HepG2 (cell line): ENCODE data around the gene LRRC73. TPM values are rescaled to one million over a fixed set of nuclear protein-coding genes. Genes with fewer than 3 reads are reported as not detected.

Experiments
- HIVEP1 ChIP-seq: sonication (generic); formaldehyde crosslinking; IDR thresholded peaks from 2 replicates; pipeline ENCODE4 v1.4.0; 2020; ENCODE audit warnings: mild to moderate bottlenecking, missing genetic modification reagents
- NPAS2 ChIP-seq: sonication (generic); formaldehyde crosslinking; IDR thresholded peaks from 2 replicates; pipeline ENCODE4 v1.8.0; 2022; ENCODE audit warnings: mild to moderate bottlenecking, missing genetic modification reagents, borderline replicate concordance
- SIN3A ChIP-seq: IDR thresholded peaks from 2 replicates; pipeline ENCODE4 v1.6.1; 2011; ENCODE audit warnings: low read depth, mild to moderate bottlenecking, control low read depth, low read length, borderline replicate concordance
- STAG1 ChIP-seq: sonication (generic); formaldehyde crosslinking; IDR thresholded peaks from 2 replicates; pipeline ENCODE4 v1.4.0; 2020; ENCODE audit warnings: missing genetic modification reagents
- ZBED4 ChIP-seq: sonication (generic); formaldehyde crosslinking; IDR thresholded peaks from 2 replicates; pipeline ENCODE4 v1.4.0; 2020; ENCODE audit warnings: missing genetic modification reagents, borderline replicate concordance
- ZBTB4 ChIP-seq: sonication (generic); formaldehyde crosslinking; IDR thresholded peaks from 2 replicates; pipeline ENCODE4 v1.4.0; 2020; ENCODE audit warnings: missing genetic modification reagents, mild to moderate bottlenecking, borderline replicate concordance
- ZC3H4 ChIP-seq: sonication (generic); formaldehyde crosslinking; IDR thresholded peaks from 2 replicates; pipeline ENCODE4 v1.4.0; 2020; ENCODE audit warnings: missing genetic modification reagents, borderline replicate concordance
- ZNF143 ChIP-seq: sonication (generic); formaldehyde crosslinking; IDR thresholded peaks from 2 replicates; pipeline ENCODE4 v1.4.0; 2020; ENCODE audit warnings: missing genetic modification reagents
- ZNF382 ChIP-seq: sonication (generic); formaldehyde crosslinking; IDR thresholded peaks from 2 replicates; pipeline ENCODE4 v1.5.0; 2020; ENCODE audit warnings: missing genetic modification reagents, mild to moderate bottlenecking, borderline replicate concordance
- ZNF451 ChIP-seq: sonication (generic); formaldehyde crosslinking; IDR thresholded peaks from 2 replicates; pipeline ENCODE4 v1.5.0; 2020; ENCODE audit warnings: mild to moderate bottlenecking, missing genetic modification reagents
- ZNF503 ChIP-seq: sonication (generic); formaldehyde crosslinking; IDR thresholded peaks from 2 replicates; pipeline ENCODE4 v1.4.0; 2020; ENCODE audit warnings: missing genetic modification reagents
- ZNF564 ChIP-seq: sonication (generic); formaldehyde crosslinking; IDR thresholded peaks from 2 replicates; pipeline ENCODE4 v1.8.1; 2023; ENCODE audit warnings: mild to moderate bottlenecking, missing genetic modification reagents
- ZNF589 ChIP-seq: sonication (generic); formaldehyde crosslinking; conservative IDR thresholded peaks from 2 replicates; pipeline ENCODE4 v1.8.0; 2022; ENCODE audit warnings: mild to moderate bottlenecking, moderate library complexity, missing genetic modification reagents
- ZNF749 ChIP-seq: sonication (generic); formaldehyde crosslinking; IDR thresholded peaks from 2 replicates; pipeline ENCODE4 v1.8.0; 2022; ENCODE audit warnings: mild to moderate bottlenecking, missing genetic modification reagents, moderate library complexity, borderline replicate concordance
- polyA plus RNA-seq, 8 experiments: library from polyadenylated mRNA; depleted of rRNA in 3 of 8; stranded (reverse) in 7 of 8; unstranded in 1 of 8; fragments of >200 nt; fragmentation: Illumina TruSeq in 4 of 8; extraction: Trizol in 4 of 8; gene quantifications; 2 replicates each; pipeline versions ENCODE4 v1.2.1 to v1.2.3, GENCODE V29; 2011 to 2016; ENCODE audit warnings: low read depth in 4 of 8, missing spikeins in 1 of 8, mixed read lengths in 1 of 8; ENCODE audit not compliant: insufficient read depth in 1 of 8
- total RNA-seq, 5 experiments: library from RNA; depleted of rRNA; stranded (reverse); fragments of >200 nt; fragmentation: Illumina TruSeq; extraction: Trizol; gene quantifications; 2 replicates each; pipeline ENCODE4 v1.2.3, GENCODE V29; 2016; ENCODE audit warnings: low read depth in 1 of 5
- TF ChIP-seq, protein P1 (sequence below): conservative IDR thresholded peaks from 2 replicates; pipeline ENCODE4 v1.6.1; 2018; ENCODE audit warnings: missing genetic modification reagents
- TF ChIP-seq, protein P2 (sequence below): sonication (generic); formaldehyde crosslinking; IDR thresholded peaks from 2 replicates; pipeline ENCODE4 v1.4.0; 2020; ENCODE audit warnings: low read depth, mild to moderate bottlenecking, missing genetic modification reagents

LRRC73 gene
- total and polyA plus RNA-seq, 2 of the 13 experiments (the other 11 are each of a cell fraction or from before 2014, with no cell fraction given), result 0.11 to 0.12 TPM

DNA sequence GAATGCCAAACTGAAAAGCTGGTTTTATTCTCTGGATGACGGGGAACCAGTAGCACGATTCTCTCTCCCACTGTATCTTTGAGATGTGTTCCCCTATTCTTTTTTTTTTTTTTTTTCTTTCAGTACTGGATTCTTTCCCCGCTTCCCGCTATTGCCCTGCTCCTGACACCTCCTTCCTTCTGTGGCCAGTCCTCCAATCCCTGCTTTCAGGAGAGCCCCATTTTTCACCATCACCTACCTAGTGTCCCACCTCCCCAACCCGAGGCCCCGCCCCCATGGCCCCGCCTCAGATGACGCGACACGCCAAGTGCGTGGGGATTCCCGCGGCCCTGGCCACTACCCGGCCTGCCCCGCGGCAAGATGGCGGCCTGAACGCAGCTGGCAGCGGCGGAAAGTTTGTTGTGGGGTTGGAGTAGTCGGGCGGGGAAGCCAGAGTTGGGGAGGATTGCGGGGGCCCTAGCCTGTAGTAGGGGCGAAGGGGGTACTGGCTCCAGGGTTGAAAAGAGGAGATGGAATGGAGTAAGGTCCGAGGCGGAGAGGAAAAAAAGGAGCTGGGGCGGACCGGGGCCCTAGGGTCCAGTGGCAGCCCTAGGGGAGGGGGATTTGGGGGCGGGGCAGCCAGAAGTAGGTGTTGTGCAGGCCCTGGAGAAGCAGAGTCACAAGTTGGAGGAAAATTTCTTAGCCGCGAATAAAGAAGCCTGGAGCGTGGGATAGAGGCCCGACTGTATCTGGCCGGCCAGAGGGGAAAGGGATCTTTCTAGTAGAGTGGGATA is 32.7 kb downstream of the LRRC73 start, which contains the start of gene TJAP1 (continued):
- TF ChIP-seq ZNF503 (CRISPR knock-in tag), result peak; percentile 40; the same call in 1 of the 2 replicates
- TF ChIP-seq ZBTB4 (CRISPR knock-in tag), result no peak
- TF ChIP-seq HIVEP1 (CRISPR knock-in tag), result peak; percentile 100
- no peak for TF ChIP-seq ZC3H4
- peak; percentile 37; the same call in 1 of the 2 replicates for TF ChIP-seq ZNF564 (CRISPR knock-in tag)
- TF ChIP-seq, protein P1, sequence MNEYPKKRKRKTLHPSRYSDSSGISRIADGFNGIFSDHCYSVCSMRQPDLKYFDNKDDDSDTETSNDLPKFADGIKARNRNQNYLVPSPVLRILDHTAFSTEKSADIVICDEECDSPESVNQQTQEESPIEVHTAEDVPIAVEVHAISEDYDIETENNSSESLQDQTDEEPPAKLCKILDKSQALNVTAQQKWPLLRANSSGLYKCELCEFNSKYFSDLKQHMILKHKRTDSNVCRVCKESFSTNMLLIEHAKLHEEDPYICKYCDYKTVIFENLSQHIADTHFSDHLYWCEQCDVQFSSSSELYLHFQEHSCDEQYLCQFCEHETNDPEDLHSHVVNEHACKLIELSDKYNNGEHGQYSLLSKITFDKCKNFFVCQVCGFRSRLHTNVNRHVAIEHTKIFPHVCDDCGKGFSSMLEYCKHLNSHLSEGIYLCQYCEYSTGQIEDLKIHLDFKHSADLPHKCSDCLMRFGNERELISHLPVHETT (CRISPR knock-in tag), result no peak
- TF ChIP-seq ZNF451, result peak; percentile 79; the same call in 1 of the 2 replicates
- TF ChIP-seq NPAS2 (CRISPR knock-in tag), result no peak
- TF ChIP-seq ZNF749, result peak; percentile 33; the same call in 1 of the 2 replicates
- no peak for TF ChIP-seq ZBED4 (CRISPR knock-in tag)
- TF ChIP-seq STAG1 (CRISPR knock-in tag), result no peak
- no peak for TF ChIP-seq ZNF382
- TF ChIP-seq ZNF589 (CRISPR knock-in tag), result peak; percentile 71; the same call in 1 of the 2 replicates
- TF ChIP-seq SIN3A, result peak; percentile 79; the same call in 1 of the 2 replicates
- TF ChIP-seq, protein P2, sequence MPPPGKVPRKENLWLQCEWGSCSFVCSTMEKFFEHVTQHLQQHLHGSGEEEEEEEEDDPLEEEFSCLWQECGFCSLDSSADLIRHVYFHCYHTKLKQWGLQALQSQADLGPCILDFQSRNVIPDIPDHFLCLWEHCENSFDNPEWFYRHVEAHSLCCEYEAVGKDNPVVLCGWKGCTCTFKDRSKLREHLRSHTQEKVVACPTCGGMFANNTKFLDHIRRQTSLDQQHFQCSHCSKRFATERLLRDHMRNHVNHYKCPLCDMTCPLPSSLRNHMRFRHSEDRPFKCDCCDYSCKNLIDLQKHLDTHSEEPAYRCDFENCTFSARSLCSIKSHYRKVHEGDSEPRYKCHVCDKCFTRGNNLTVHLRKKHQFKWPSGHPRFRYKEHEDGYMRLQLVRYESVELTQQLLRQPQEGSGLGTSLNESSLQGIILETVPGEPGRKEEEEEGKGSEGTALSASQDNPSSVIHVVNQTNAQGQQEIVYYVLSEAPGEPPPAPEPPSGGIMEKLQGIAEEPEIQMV (CRISPR knock-in tag), result no peak
- TF ChIP-seq ZNF143, result peak; percentile 88
